Panc1 (cell line): ENCODE results near the gene PPP1R1A.

ENCODE experiments used
- CTCF ChIP-seq: fragments of 450-650 bp; IDR thresholded peaks from 2 replicates; pipeline ENCODE4 v1.5.1; 2017; ENCODE audit warnings: mild to moderate bottlenecking
- REST ChIP-seq, 2 experiments: IDR thresholded peaks; 2 replicates each; pipeline ENCODE4 v1.6.1; 2011 to 2012; ENCODE audit warnings: low read depth in 2 of 2, control low read depth in 1 of 2, low read length in 1 of 2, mild to moderate bottlenecking in 1 of 2, moderate library complexity in 1 of 2; ENCODE audit not compliant: insufficient read depth in 1 of 2

- TF ChIP-seq CTCF (no peak), REST (IDR thresholded peaks at IDR 0.05; ENCODE audit: insufficient read depth in 1 of 2, low read depth in 2 of 2, low read length in 1 of 2) (no peak)
Measured at GRCh38 chr12:54587315-54587873, 1.1 kb downstream of the PPP1R1A start.
